Endothelial cell of umbilical vein (primary cell): ENCODE measurements around the gene PSG1.
"Not testable (repeated sequence)": the region's sequence is repeated elsewhere in the genome, so short reads cannot be mapped to it uniquely, and the experiment has no call there.

Experiments
- EZH2 ChIP-seq: IDR thresholded peaks from 2 replicates; pipeline ENCODE4 v1.6.1; 2012; ENCODE audit warnings: borderline replicate concordance, low read depth, mild to moderate bottlenecking, moderate library complexity, low read length, inconsistent platforms; ENCODE audit not compliant: severe bottlenecking
- GATA2 ChIP-seq: IDR thresholded peaks from 2 replicates; pipeline ENCODE4 v1.7.0; 2011; ENCODE audit warnings: low read depth, mild to moderate bottlenecking, moderate library complexity, mixed read lengths, low read length; ENCODE audit not compliant: insufficient read length, insufficient read depth
- JUN ChIP-seq: IDR thresholded peaks from 2 replicates; pipeline ENCODE4 v1.6.1; 2011; ENCODE audit warnings: borderline replicate concordance, low read depth; ENCODE audit not compliant: insufficient read length, insufficient read depth
- POLR2A ChIP-seq: IDR thresholded peaks from 2 replicates; pipeline ENCODE4 v1.6.1; 2012; ENCODE audit warnings: low read depth, mild to moderate bottlenecking, control low read depth, low read length
- POLR2AphosphoS5 ChIP-seq: IDR thresholded peaks from 2 replicates; pipeline ENCODE4 v1.6.1; 2012; ENCODE audit warnings: low read depth, mild to moderate bottlenecking, control low read depth, low read length, moderate library complexity; ENCODE audit not compliant: insufficient read depth
- TF ChIP-seq, protein P1 (sequence below), 2 donors: IDR thresholded peaks; 1 replicate in 1 of 2; 2 replicates in 1 of 2; pipeline ENCODE4 v1.5.1; 2011; ENCODE audit warnings: low read length in 2 of 2, mild to moderate bottlenecking in 2 of 2, moderate library complexity in 2 of 2, control low read depth in 1 of 2, inconsistent platforms in 1 of 2, low read depth in 1 of 2; ENCODE audit not compliant: insufficient read depth in 1 of 2; ENCODE audit errors: extremely low read depth in 1 of 2
- TF ChIP-seq, protein P2 (sequence below): IDR thresholded peaks from 2 replicates; pipeline ENCODE4 v1.6.1; 2011; ENCODE audit not compliant: insufficient read depth, insufficient read length

DNA sequence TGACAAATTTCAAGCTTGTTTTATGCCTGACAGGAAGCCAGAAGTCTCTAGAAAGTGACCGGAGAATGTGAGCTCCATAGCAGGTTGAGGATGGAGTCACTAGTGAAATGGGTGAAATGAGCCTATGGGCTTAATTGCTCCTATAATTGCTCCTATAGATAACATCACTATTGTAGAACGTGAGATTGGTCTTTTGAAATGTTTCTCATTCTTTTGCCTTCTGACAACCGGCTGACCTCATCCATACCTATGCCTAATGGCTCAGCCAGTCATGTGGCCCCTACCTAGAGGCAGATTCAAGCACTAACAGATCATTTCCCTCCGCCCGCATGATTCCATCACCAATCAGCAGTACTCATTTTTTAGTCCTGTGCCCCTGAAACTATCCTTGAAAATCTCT, 34.0 kb upstream of the PSG1 start:
- not testable (repeated sequence) for TF ChIP-seq POLR2A, EZH2, JUN, GATA2, POLR2AphosphoS5
- TF ChIP-seq, protein P1, sequence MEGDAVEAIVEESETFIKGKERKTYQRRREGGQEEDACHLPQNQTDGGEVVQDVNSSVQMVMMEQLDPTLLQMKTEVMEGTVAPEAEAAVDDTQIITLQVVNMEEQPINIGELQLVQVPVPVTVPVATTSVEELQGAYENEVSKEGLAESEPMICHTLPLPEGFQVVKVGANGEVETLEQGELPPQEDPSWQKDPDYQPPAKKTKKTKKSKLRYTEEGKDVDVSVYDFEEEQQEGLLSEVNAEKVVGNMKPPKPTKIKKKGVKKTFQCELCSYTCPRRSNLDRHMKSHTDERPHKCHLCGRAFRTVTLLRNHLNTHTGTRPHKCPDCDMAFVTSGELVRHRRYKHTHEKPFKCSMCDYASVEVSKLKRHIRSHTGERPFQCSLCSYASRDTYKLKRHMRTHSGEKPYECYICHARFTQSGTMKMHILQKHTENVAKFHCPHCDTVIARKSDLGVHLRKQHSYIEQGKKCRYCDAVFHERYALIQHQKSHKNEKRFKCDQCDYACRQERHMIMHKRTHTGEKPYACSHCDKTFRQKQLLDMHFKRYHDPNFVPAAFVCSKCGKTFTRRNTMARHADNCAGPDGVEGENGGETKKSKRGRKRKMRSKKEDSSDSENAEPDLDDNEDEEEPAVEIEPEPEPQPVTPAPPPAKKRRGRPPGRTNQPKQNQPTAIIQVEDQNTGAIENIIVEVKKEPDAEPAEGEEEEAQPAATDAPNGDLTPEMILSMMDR (IDR thresholded peaks at IDR 0.05; ENCODE audit: extremely low read depth in 1 of 2, insufficient read depth in 1 of 2, low read depth in 1 of 2, low read length in 2 of 2), result not testable (repeated sequence)
- TF ChIP-seq, protein P2, sequence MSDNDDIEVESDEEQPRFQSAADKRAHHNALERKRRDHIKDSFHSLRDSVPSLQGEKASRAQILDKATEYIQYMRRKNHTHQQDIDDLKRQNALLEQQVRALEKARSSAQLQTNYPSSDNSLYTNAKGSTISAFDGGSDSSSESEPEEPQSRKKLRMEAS, result not testable (repeated sequence)
